GM19452 (cell line): ENCODE data around the gene MST1.
"Not testable (repeated sequence)": the region's sequence is repeated elsewhere in the genome, so short reads cannot be mapped to it uniquely, and the experiment has no call there.

Experiments used
- ATAC-seq: cut with Tn5 transposase; IDR thresholded peaks from one replicate; pipeline ENCODE4 v1.9.1; 2021; ENCODE audit not compliant: unreplicated experiment

Gene MST1

DNA sequence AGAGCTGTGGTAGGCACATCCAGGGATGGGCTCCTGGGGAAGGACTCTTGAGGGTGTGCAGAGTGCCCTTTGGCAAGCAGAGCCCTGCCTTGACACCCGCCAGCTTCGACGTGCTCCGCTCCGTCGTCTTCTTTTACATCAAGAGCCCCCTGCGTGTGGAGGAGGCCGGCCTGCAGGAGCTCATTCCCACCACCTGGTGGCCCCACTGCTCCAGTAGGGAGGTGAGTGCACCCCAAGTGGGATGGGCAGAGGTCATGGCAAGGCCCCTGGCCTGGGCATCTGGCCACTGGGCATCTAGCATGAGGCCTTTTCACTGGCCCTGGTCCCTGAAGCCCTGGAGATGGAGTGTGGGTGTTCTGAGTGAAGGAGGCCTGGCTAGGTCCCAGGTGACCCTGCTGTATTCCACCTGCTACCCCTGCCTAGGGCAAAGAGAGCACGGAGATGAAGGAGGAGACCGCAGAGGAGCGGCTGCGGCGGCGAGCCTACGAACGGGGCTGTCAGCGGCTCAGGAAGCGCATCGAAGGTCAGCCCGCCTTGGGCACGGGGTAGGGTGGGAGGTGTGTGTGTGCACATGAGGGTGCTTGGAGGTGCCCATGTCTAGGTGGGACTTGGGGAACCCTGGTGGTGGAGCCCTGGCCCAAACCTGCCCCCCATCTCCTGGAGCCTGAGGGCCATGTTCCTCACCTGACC lies 12.3 kb upstream of the MST1 start:
- no peak for ATAC-seq

DNA sequence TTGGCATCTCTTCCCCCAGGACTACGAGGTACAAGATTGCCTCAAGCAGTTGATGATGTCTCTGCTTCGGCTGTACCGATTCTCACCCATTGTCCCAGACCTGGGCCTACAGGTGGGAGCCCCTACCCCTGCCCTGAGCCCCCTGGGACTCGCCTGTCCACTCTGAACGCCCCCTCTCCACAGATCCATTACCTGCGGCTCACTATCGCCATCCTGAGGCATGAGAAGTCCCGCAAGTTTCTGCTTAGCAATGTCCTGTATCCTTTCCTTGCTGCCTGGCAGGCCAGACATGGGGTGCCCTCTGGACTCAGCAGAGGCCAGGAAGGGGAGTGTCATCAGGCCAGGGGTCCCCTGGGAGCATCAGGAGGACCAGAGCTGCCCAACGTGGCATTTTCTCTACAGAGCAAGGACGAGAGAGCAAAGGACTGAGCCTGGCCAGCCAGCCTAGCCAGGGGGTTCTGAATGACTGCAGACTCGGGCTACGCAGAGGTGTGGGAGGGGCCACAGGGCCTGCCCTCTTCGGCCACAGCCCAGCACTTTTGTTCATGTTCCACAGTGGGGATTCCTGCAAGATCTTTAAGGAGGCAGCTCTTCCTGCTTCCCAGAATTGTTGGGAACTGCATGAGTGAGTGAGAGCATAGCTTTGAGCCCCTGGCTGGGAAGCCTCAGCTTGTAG lies 11.3 kb upstream of the MST1 start:
- no peak for ATAC-seq

DNA sequence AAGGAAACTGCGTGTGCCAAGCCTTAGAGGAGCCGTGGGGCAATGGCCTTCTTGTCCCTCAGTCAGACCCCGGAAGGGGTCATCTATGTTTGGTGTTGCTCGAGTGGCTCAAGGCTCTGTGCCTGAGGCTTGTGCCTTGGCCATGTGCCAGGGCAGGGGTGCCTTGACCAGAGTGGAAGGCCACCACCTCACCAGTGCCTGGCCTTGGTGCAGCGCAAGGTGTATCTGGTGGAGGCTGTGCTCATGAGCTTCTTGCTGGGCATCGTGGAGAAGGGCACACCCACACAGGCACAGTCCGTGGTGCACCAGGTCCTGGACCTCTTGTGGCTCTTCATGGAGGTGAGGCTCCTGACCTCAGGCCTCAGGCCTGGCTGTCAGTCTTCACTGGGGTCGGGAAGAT lies 10.7 kb upstream of the MST1 start:
- no peak for ATAC-seq

DNA sequence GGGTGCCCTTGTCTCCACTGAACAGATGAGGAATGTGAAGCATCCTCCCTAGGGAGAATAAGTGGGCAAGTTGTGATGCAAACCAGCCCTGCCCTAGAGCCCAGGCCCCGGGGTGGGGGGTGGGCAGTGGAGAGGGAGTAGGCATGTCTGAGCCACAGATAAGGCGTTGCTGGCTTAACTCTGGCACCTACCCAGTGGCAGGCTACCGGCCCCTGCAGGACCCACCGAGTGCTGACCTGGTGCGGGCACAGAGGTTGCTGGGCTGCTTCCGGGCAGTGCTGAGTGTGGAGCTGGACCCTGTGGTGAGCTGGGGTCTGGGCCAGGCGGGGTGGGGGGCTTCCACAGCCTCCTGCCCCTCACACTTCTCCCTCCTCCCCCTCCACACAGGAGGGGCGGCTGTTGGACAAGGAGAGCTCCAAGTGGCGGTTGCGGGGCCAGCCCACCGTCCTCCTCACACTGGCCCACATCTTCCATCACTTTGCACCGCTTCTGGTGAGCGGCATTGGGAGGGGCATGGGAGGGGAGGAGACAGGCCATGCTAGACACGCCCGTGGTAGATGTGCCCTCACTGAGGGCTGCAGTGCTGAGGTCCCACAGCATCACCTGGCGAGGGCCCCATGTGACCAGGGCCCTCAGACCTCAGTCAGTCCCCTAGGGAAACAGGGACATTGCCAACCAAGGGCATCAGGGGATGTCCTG lies 10.2 kb upstream of the MST1 start:
- ATAC-seq, result no peak

DNA sequence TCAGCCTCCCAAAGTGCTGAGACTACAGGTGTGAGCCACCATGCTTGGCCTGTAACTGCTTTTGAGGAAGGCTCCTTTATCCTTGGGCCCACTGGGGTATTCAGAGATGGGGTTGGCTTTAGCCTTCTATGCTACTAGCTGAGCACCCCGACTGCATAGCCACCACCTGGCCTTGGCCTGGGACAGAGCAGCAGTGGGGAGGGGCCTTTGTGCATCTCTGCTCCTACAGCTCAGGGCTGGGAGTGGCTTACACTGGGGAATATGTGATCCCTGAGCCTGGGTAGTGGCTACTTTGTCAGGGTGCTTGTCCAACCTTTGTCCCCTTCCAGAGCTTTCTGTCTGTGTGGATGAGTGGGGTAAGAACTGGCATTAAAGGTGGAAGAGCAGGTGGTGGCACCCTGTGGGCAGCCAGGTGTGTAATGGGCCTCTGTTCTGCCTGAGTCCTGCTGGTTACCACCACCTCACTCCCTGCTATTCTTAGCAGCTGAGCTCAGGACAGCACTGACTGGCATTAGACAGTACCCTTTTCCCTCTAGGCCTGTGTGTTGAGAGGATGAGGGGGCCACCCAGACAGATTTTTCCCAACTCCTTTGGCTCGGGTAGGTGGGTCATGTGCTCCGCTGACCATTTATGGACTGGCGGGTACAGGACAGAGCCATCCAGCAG lies 6.2 kb upstream of the MST1 start:
- ATAC-seq, result not testable (repeated sequence)

DNA sequence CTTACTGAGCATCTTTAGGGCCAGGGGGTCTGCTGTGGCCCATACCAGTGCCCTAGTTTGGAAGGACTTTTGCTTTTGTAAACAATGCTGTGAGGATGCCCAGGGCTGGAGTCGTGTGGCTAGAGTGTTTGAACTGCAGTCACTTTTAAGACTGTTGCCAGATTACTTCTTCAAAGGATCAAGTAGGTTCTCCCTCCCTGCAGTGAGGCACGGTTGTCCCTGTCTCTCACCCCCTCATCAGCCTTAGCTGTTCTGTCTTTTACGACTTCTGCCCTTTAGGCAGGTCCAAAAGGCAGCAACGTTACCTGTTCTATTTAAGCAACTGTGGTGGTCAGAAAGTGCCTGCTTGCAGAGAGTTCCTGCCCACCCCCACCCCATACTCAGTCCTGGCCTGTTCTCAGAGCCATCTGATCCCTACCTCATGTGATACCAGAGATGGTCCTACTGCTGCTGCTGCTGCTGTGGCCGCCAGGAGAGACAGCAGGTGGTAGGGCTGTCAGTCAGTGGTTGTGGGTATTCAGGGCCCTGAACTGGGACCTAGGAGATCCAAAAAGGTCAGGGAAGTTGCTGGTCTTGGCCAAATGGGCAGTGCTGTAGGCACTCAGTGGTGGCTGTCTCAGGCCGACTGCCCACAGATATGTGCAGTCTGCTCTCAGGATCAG lies 5.3 kb upstream of the MST1 start:
- ATAC-seq, result not testable (repeated sequence)

DNA sequence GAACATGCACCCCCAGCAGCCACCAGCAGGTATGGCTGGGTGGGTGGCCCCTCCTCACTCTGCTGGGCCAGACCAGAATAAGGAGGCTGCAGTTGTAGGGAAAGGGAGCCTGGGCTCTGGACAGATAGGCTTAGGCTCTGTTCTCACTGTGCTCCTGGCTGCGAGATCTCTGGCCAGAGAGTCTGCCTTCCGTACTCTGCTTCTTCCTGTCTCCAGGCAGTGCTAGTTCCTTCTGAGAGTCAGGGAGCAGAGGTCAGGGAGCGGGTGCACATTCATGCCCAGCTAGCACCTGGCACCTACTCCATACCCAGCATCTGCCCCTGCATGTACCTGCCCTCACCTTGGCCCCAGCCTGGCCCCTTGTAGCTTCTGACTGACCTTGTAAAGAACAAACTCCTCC lies 2.2 kb upstream of the MST1 start:
- not testable (repeated sequence) for ATAC-seq

DNA sequence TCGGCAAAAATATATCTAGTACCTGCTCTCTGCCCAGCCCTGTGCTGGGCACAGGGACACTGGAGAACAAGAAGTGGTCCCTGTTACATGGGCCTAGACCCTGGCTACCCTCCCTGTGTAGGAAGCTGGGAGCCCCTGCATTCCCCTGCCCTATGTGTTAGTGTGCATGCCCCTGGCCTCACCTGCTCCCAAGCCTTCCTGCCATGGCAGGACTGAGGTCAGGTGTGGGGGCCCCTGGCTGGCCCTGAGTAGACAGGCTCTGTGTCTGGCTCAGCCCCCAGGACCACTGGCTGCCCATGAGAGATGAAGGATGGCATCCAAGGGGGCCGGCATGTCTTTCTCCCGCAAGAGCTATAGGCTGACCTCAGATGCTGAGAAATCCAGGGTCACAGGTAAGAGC lies 1.6 kb upstream of the MST1 start:
- not testable (repeated sequence) for ATAC-seq

DNA sequence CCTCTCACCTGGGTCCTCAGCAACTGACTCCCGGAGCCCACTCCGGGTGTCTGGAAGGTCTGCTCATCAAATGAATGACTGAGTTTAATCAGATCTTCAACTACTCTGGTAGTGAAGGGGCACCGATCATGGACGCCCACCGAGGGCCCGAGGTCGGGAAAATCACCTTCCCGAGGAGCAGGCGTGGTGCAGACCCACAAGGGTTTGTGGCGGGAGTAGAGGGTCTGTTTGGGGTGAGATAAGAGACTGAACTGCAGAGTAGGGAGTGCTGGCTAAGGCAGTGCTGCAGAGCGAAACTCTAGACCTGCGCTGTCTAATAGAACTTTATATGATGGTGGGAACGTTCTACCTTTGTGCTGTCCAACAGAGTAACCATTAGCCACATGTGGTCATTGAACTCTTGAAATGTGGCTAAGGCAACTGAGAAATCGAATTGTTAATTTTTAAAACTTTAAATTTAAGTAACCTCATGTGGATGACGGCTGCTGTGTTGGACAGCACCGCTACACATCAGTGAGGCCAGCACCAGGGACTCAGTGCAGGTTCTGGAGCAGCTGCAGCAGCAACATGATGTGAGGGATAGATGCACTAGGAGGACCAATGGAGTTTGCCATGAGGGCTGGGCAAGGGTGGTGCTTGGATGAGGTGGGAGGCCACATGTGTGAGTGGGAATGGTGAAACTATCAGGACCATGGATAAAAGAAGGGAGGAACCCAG lies 792 bp upstream of the MST1 start:
- ATAC-seq, result not testable (repeated sequence)

DNA sequence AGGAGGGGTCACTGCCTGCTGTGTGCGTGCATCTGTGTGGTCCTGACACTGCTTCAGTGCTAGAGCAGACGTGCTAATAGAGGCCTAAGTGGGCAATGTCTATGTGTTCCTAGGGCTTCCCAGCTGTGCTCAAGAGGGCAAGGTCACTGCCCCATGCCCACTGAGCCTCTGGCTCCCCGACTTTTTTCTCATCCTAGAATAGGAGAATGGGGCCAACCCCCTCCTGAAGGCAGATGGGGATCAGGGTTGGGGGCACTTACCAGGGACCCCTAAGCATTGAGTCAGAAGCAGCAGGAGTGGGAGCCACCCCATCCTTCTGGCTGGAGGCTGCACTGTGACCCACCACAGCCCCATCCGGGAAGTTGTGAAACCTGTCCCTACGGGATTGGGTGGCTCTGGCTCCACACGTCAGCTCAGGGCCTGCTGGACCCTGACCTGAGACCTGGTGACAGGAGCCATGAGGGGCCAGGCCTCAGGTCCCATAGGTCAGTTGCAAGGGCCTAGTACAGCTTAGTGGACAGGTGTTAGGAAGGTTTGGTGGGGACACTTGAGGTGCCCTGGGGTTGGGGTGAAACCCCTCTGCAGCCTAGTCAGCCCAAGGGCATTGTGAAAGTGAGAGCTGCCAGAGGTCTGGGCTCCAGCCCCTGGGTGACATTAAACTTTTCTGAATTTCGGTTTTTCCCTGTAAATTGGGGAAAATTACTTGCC lies 782 bp downstream of the MST1 start:
- not testable (repeated sequence) for ATAC-seq

DNA sequence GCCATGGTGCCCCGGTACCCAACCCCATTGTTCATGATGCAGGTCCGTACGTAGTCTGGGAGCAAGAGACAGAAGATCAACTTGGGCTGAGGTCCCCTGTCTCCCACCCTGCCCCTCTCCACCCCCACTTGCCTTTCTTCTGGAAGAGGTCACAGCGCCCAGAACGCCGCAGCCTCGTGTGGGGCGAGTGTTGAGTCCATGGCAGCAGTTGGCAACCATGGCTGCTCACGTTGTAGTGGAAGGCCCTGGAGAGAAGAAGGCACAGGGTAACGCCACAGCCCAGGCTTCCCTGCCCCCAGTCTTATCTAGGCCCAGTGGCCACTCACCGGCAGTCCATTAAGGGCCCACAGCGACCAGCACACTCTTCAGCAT lies 1.9 kb downstream of the MST1 start:
- not testable (repeated sequence) for ATAC-seq

DNA sequence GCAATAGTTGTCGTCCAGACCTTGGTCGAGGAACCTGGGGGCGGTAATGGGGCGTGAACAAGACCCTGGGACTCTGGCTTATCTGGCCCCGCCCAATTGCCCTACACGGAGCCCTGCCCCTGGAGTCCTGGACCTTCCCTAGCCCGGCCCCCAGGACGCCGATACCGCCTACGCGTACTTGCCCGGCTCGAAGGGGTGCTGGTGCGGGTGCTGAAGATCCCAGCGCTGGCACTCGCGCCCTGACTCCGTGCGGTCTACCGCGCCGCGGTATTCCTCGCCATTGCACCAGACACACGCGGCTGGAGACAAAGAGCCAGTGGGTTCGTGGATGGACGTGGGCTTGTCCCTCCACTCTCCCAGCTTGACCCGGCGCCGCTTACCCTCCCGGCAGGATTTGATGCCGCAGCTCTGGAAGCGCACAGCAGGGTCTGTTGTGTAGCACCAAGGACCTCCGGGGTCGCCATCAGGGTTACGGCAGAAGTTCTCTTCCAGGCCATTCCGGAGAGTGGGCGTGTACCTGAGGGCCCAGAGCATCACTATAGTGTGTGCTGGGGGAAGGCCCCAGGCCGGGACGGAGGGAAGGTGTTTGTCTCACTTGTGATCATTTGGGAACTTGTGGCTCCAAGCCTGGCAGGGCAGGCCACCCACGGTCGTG lies 2.4 kb downstream of the MST1 start:
- ATAC-seq, result not testable (repeated sequence)

DNA sequence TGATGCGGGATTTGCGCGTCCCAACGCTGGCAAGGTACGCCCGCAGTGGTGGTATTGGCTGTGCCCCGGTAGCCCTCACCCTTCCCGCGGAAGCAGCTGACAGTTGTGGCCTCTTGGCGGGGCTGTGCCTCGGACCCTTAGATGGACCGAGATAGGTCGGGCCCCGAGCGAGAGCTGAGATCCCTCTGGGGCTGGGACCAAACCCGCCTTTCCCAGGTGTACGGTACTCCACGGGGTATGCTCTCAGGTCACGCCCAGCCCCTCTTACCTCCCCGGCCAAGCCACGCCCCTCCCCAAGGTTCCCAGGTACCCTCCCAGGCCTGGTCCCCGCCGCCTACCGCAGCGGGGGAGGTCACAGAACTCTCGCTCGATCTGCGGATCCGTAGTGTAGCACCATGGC lies 2.9 kb downstream of the MST1 start:
- ATAC-seq, result not testable (repeated sequence)

DNA sequence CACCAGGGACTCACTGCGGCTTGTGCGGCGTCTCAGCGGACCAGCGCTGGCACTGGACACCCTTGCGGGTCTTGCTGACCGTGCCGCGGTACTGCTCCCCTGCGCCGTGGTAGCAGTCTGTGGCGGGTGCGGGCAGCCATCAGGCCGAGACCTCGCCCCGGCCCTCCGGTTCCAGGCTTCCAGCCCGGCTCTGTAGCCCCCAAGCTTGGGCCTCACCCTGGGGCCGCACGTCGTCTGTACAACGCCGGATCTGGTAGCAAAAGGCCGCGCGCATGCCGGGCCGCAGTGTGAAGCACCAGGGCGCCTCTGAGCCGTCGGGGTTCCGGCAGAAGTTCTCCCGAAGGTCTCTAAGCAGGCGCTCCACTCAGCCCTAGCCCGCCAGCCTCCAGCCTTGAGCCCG lies 3.4 kb downstream of the MST1 start:
- not testable (repeated sequence) for ATAC-seq

DNA sequence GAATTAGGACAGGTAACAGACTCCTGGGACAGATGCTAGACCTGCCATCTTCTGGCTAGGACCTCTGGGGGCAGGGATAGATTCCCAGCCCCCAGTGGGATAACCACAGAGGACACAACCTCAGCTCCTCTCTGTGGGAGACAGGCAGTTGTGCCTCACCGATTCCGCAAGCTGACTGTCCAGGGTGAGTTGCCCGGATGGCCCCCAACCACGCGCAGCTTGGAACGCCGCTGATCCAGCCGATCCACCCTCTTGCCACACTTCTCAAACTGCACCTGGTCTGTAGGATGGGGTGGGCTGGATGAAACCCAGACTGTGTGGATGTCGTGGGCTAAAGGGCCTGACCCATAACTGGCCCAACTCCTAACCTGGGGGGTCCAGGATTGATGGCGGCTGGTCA lies 4.2 kb downstream of the MST1 start:
- ATAC-seq, result not testable (repeated sequence)

DNA sequence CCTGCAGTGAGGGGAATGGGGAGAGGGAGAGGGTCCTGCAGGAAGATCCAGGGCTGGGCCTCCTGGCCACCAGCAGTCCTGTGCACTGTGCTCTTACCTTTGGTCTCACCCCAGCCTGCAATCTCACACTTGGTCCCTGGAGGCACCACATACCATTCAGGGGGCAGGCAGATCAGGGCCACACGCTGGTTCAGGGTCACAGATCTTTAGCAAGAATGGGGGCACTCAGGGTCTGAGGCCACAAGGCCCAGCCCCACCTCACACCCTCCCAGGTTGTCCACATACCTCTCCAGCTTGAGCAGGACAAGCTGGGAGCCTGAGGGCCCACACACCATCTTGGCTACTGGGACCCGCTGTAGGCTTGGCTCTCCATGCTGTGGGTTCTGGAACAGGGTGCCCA lies 4.8 kb downstream of the MST1 start:
- not testable (repeated sequence) for ATAC-seq

DNA sequence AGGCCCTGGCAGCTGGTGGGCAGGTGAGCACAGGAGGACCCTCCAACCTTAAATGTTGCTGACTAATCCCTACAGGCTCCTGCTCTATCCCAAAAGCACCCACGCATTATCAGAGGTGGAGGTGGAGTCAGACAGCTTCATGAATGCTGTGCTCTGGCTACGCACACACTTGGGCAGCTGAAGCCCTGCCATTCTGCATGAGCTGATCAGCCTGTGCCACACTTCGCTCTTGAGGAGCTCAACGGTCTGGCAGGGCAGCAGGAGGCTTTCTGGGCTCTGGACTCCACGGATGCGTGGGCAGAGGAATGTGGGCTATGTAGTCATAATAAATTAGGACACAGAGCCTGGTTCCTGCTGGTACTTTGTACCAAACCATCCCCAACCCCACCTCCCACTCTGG lies 6.1 kb downstream of the MST1 start:
- ATAC-seq, result no peak

DNA sequence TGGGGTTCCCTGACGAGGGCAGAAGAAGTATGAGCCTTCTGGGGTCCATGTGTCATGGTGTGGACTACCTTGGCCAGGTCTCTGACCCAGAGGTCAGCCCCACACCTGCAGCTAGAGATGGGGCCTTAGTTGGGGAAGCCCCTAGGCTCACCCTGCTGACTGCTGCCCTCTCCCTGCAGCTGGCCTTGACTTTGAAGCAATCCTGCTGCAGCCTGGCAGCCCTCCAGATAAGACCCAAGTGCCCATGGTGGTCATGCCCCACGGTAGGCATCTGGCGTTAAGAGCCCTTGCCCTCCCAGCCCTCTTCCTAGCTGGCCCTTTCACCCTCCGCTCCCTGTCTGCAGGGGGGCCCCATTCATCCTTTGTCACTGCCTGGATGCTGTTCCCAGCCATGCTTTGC lies 7.7 kb downstream of the MST1 start:
- no peak for ATAC-seq

DNA sequence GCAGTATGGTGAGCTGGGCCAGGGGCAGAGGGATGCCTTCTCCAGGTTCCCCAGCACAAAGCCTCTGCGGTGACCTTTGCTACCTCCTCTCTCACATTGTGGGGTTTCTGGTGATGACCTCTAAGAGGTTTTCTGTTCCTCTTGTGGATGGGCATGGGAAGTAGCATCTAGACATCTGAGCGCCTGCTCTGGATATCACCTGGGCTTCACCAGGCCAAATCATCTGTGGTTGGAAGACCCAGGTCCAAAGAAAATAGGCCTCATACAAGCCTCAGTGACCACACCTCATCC lies 8.1 kb downstream of the MST1 start:
- ATAC-seq, result no peak
